Liver (tissue), 10 donors: ENCODE data around the gene MICAL3. TPM values are rescaled to one million over a fixed set of nuclear protein-coding genes. Genes with fewer than 3 reads are reported as not detected.

Source experiments
- DNase-seq: peaks from one replicate; pipeline ENCODE4 v3.0.0-alpha.2; 2017; ENCODE audit warnings: low spot score
- H3K27ac ChIP-seq, 2 donors: one replicate each; pipeline ENCODE4 v1.7.0; 2013; ENCODE audit warnings: inconsistent platforms in 2 of 2, low read length in 2 of 2, control low read depth in 1 of 2, low read depth in 1 of 2, mild to moderate bottlenecking in 1 of 2
- H3K27me3 ChIP-seq, 4 donors: one replicate each; pipeline versions ENCODE4 v1.6.1 to v1.7.0; 2013; ENCODE audit warnings: low read length in 3 of 4, inconsistent platforms in 1 of 4, mild to moderate bottlenecking in 1 of 4, moderate library complexity in 1 of 4; ENCODE audit not compliant: control insufficient read depth in 4 of 4, insufficient read depth in 4 of 4
- H3K36me3 ChIP-seq, 4 donors: one replicate each; pipeline versions ENCODE4 v1.6.1 to v1.7.0; 2013; ENCODE audit warnings: low read length in 3 of 4, mild to moderate bottlenecking in 3 of 4, low read depth in 1 of 4, moderate library complexity in 1 of 4; ENCODE audit not compliant: control insufficient read depth in 4 of 4, insufficient read depth in 3 of 4
- H3K4me1 ChIP-seq, 4 donors: one replicate each; pipeline versions ENCODE4 v1.6.1 to v1.7.0; 2013; ENCODE audit warnings: low read length in 3 of 4, mild to moderate bottlenecking in 3 of 4, moderate library complexity in 1 of 4; ENCODE audit not compliant: control insufficient read depth in 4 of 4, insufficient read depth in 4 of 4
- H3K4me3 ChIP-seq, 3 donors: one replicate each; pipeline versions ENCODE4 v1.6.1 to v1.7.0; 2013; ENCODE audit warnings: low read length in 3 of 3, control low read depth in 1 of 3, low read depth in 1 of 3, mild to moderate bottlenecking in 1 of 3
- H3K9ac ChIP-seq, 2 donors: one replicate each; pipeline ENCODE4 v1.7.0; 2013; ENCODE audit warnings: low read length in 2 of 2, mild to moderate bottlenecking in 2 of 2, moderate library complexity in 2 of 2, control low read depth in 1 of 2, low read depth in 1 of 2
- H3K9me3 ChIP-seq, 4 donors: one replicate each; pipeline versions ENCODE4 v1.6.1 to v1.7.0; 2013; ENCODE audit warnings: low read length in 3 of 4; ENCODE audit not compliant: control insufficient read depth in 4 of 4
- CTCF ChIP-seq: fragments of 150-350 bp; IDR thresholded peaks from 2 replicates; pipeline ENCODE4 v1.5.1; 2017; ENCODE audit warnings: improper control_type of control experiment, low read depth, low read length; ENCODE audit not compliant: missing input control
- HNF4G ChIP-seq: IDR thresholded peaks from 2 replicates; pipeline ENCODE4 v1.6.1; 2016; ENCODE audit warnings: antibody characterized with exemption
- NR2F2 ChIP-seq: IDR thresholded peaks from 2 replicates; pipeline ENCODE4 v1.6.1; 2016; ENCODE audit warnings: antibody characterized with exemption
- RAD21 ChIP-seq, 2 donors: IDR thresholded peaks; 2 replicates each; pipeline ENCODE4 v1.6.1; 2016; ENCODE audit warnings: antibody characterized with exemption in 2 of 2, mild to moderate bottlenecking in 2 of 2
- REST ChIP-seq: IDR thresholded peaks from 2 replicates; pipeline ENCODE4 v1.6.1; 2016; ENCODE audit warnings: antibody characterized with exemption, mild to moderate bottlenecking
- SP1 ChIP-seq: IDR thresholded peaks from 2 replicates; pipeline ENCODE4 v1.6.1; 2018; ENCODE audit warnings: antibody characterized with exemption, mild to moderate bottlenecking
- ZBTB33 ChIP-seq: IDR thresholded peaks from 2 replicates; pipeline ENCODE4 v1.6.1; 2016; ENCODE audit warnings: antibody characterized with exemption
- WGBS: extraction: QIAGEN DNeasy Blood & Tissue Kit; methylation state at CpG from one replicate; pipeline ENCODE4 v1.1.7; 2013; 5-methylcytosine and 5-hydroxymethylcytosine counted together
- polyA plus RNA-seq, 2 donors: library from polyadenylated mRNA; stranded (reverse) in 1 of 2; unstranded in 1 of 2; fragments of 200-250 nt in 1 of 2; fragments of >200 nt in 1 of 2; fragmentation: Nextera tagmentation in 1 of 2; extraction: Ambion mirVana in 1 of 2; gene quantifications; one replicate each; pipeline versions ENCODE4 v1.2.1 to v1.2.3, GENCODE V29; 2013 to 2015
- small RNA-seq: library from RNA; depleted of rRNA; stranded (forward); fragments of <200 nt; gene quantifications from one replicate; pipeline ENCODE3, GENCODE V24; 2014
- total RNA-seq, 2 donors: library from RNA; depleted of rRNA; stranded (reverse); fragments of >200 nt; gene quantifications; one replicate each; pipeline ENCODE4 v1.2.3, GENCODE V29; 2014
- donor health status: healthy.
- donor health status: healthy.
- donor health status: healthy.
- donor health status: healthy.
- donor health status: healthy.

MICAL3 gene
- total and polyA plus RNA-seq, 4 donors, result 6.4 to 38.4 (median 23.4) TPM

GRCh38 chr22:17739196-17739975 is 285.0 kb downstream of the MICAL3 start (continued):
- no peak for TF ChIP-seq ZBTB33

GRCh38 chr22:17738386-17739128 is 285.8 kb downstream of the MICAL3 start:
- DNase-seq, result no peak
- no peaks in the 10 kb centered on the region for H3K27me3 ChIP-seq
- TF ChIP-seq HNF4G (no peak), ZBTB33 (no peak), CTCF (no peak), NR2F2 (no peak), SP1 (no peak), RAD21 (IDR thresholded peaks at IDR 0.05) (no peak), REST (no peak)
- H3K36me3 ChIP-seq, result peaks cover 0 to 34% (median 25%) of the 10 kb centered on the region in 4 donors
- no peak overlapping the region for H3K27ac ChIP-seq
- no peak overlapping the region for H3K9ac ChIP-seq
- H3K4me3 ChIP-seq, result no peak overlapping the region
- H3K4me1 ChIP-seq, result peaks cover under 1 to 13% (median 4%) of the 10 kb centered on the region in 4 donors
- H3K9me3 ChIP-seq, result no peaks in the 10 kb centered on the region
- WGBS, result 96% methylated on average over 21 of the region's 21 CpGs

Small RNA genes lying within 50 kb of the gene (small RNA-seq; reads per million reads assigned to genes)
- gene MIR3198-1, result not detected
- gene MIR648, result not detected

Other genes with a start within 250 kb of the MICAL3 start
- gene PEX26, start 53.4 kb upstream of the MICAL3 start, total RNA-seq, result 10 to 100 TPM; 13.3 to 20.6 TPM
- 10 to 100 TPM in 1 of 2 donors, 1 to 10 TPM in 1; 3.5 to 21.0 TPM for gene PEX26, start 53.4 kb upstream of the MICAL3 start, polyA plus RNA-seq
- 1 to 10 TPM in 1 of 2 donors, under 1 TPM in 1; 0.84 to 3.1 TPM for gene TUBA8, start 86.2 kb upstream of the MICAL3 start, total RNA-seq
- gene TUBA8, start 86.2 kb upstream of the MICAL3 start, polyA plus RNA-seq, result 1 to 10 TPM in 1 of 2 donors, under 1 TPM in 1; 0.82 to 2.9 TPM
- 1 to 10 TPM; 5.0 to 6.7 TPM for gene USP18, start 125.6 kb upstream of the MICAL3 start, total RNA-seq
- gene USP18, start 125.6 kb upstream of the MICAL3 start, polyA plus RNA-seq, result 1 to 10 TPM; 5.2 to 8.3 TPM